IMR-90 (cell line): ENCODE results near the gene CAPNS2. TPM values are rescaled to one million over a fixed set of nuclear protein-coding genes. Genes with fewer than 3 reads are reported as not detected.

Experiments
- ATAC-seq: fragments of 200-7000 bp; cut with Tn5 transposase; 2 replicates; pipeline ENCODE4 v1.9.1; 2020; ENCODE audit warnings: low read depth, mild to moderate bottlenecking, moderate library complexity
- BruUV-seq: library from RNA; stranded (reverse); fragments of 400-500 nt; replicated peaks from 2 replicates; lab custom pipeline; 2021; lab: Mats Ljungman, UMichigan
- CTCF ChIA-PET: fragments of 300-600 bp; formaldehyde crosslinking; extraction: SDS; loops from one replicate; lab custom pipeline; 2021; ENCODE audit warnings: antibody characterized with exemption; lab: Yijun Ruan, JAX
- POLR2A ChIA-PET: fragments of 300-600 bp; sonication (Branson Sonifier 250); formaldehyde crosslinking; loops from one replicate; lab custom pipeline; 2022; ENCODE audit warnings: antibody characterized with exemption; ENCODE audit not compliant: unreplicated experiment; lab: Charles Lee
- DNase-seq: peaks from one replicate; pipeline ENCODE4 v3.0.0; 2013
- H2AFZ ChIP-seq: replicated peaks from 2 replicates; pipeline ENCODE3; 2013; ENCODE audit warnings: low read length, mild to moderate bottlenecking; ENCODE audit not compliant: poor library complexity
- H2AK5ac ChIP-seq: 2 replicates; pipeline ENCODE4 v1.6.1; 2013; ENCODE audit warnings: low read depth, low read length, inconsistent platforms
- H2AK9ac ChIP-seq: replicated peaks from 2 replicates; pipeline ENCODE3; 2013; ENCODE audit warnings: mild to moderate bottlenecking, low read depth, low read length, moderate library complexity; ENCODE audit not compliant: poor library complexity
- H2BK120ac ChIP-seq: 2 replicates; pipeline ENCODE4 v1.6.1; 2013; ENCODE audit warnings: low read depth, low read length, inconsistent platforms
- H2BK15ac ChIP-seq: 3 replicates; pipeline ENCODE4 v1.6.1; 2013; ENCODE audit warnings: low read depth, low read length, inconsistent platforms
- H2BK20ac ChIP-seq: 2 replicates; pipeline ENCODE4 v1.6.1; 2013; ENCODE audit warnings: low read depth, mild to moderate bottlenecking, inconsistent platforms, low read length, moderate library complexity
- H2BK5ac ChIP-seq: 2 replicates; pipeline ENCODE4 v1.6.1; 2013; ENCODE audit warnings: mild to moderate bottlenecking, low read depth, low read length, inconsistent platforms; ENCODE audit not compliant: poor library complexity, severe bottlenecking
- H3K14ac ChIP-seq: replicated peaks from 2 replicates; pipeline ENCODE4 v1.6.1; 2013; ENCODE audit warnings: low read depth, low read length, inconsistent platforms
- H3K18ac ChIP-seq: 2 replicates; pipeline ENCODE4 v1.6.1; 2013; ENCODE audit warnings: low read depth, low read length, control low read depth
- H3K23ac ChIP-seq: 2 replicates; pipeline ENCODE4 v1.6.1; 2013; ENCODE audit warnings: low read depth, low read length, inconsistent platforms
- H3K27ac ChIP-seq: 2 replicates; pipeline ENCODE4 v1.5.1; 2013; ENCODE audit warnings: mild to moderate bottlenecking, control low read depth, low read length; ENCODE audit not compliant: insufficient read depth
- H3K27me3 ChIP-seq: 2 replicates; pipeline ENCODE4 v1.6.1; 2013; ENCODE audit warnings: low read length; ENCODE audit not compliant: control insufficient read depth, insufficient read depth
- H3K36me3 ChIP-seq: 2 replicates; pipeline ENCODE4 v1.6.1; 2013; ENCODE audit warnings: low read length, mixed read lengths; ENCODE audit not compliant: control insufficient read depth, insufficient read depth
- H3K4ac ChIP-seq: 2 replicates; pipeline ENCODE4 v1.6.1; 2013; ENCODE audit warnings: low read depth, low read length, inconsistent platforms
- H3K4me1 ChIP-seq: 2 replicates; pipeline ENCODE4 v1.6.1; 2013; ENCODE audit warnings: low read length, mixed read lengths; ENCODE audit not compliant: control insufficient read depth, insufficient read depth
- H3K4me2 ChIP-seq: 2 replicates; pipeline ENCODE4 v1.6.1; 2013; ENCODE audit warnings: low read depth, mild to moderate bottlenecking, control low read depth, low read length, moderate library complexity
- H3K4me3 ChIP-seq: 2 replicates; pipeline ENCODE4 v1.5.1; 2013; ENCODE audit warnings: low read depth, mild to moderate bottlenecking, control low read depth, low read length, moderate library complexity; ENCODE audit not compliant: insufficient read depth
- H3K56ac ChIP-seq: 2 replicates; pipeline ENCODE4 v1.6.1; 2013; ENCODE audit warnings: low read length, inconsistent platforms; ENCODE audit not compliant: insufficient read depth; ENCODE audit errors: extremely low read depth
- H3K79me1 ChIP-seq, 2 experiments: 2 replicates each; pipeline ENCODE4 v1.6.1; 2013; ENCODE audit warnings: low read length in 2 of 2, inconsistent platforms in 1 of 2, low read depth in 1 of 2
- H3K9ac ChIP-seq: 2 replicates; pipeline ENCODE4 v1.6.1; 2013; ENCODE audit warnings: low read depth, low read length, control low read depth
- H3K9me1 ChIP-seq: 2 replicates; pipeline ENCODE4 v1.6.1; 2013; ENCODE audit warnings: low read length, inconsistent platforms; ENCODE audit not compliant: insufficient read depth
- H3K9me3 ChIP-seq: 2 replicates; pipeline ENCODE4 v1.6.1; 2013; ENCODE audit warnings: low read length; ENCODE audit not compliant: control insufficient read depth, insufficient read depth
- H4K20me1 ChIP-seq: 2 replicates; pipeline ENCODE4 v1.6.1; 2013; ENCODE audit warnings: low read length, inconsistent platforms; ENCODE audit not compliant: insufficient read depth
- H4K5ac ChIP-seq: 2 replicates; pipeline ENCODE4 v1.6.1; 2013; ENCODE audit warnings: mild to moderate bottlenecking, low read depth, low read length, control low read depth
- H4K8ac ChIP-seq, 2 experiments: 2 replicates each; pipeline ENCODE4 v1.6.1; 2013; ENCODE audit warnings: low read depth in 2 of 2, low read length in 2 of 2, control low read depth in 1 of 2, inconsistent platforms in 1 of 2
- H4K91ac ChIP-seq: 2 replicates; pipeline ENCODE4 v1.6.1; 2013; ENCODE audit warnings: low read depth, low read length, inconsistent platforms; ENCODE audit not compliant: insufficient read depth
- BHLHE40 ChIP-seq: fragments of 150-350 bp; IDR thresholded peaks from 2 replicates; pipeline ENCODE4 v1.6.1; 2016; ENCODE audit warnings: mild to moderate bottlenecking, low read depth, low read length
- CEBPB ChIP-seq: IDR thresholded peaks from 2 replicates; pipeline ENCODE4 v1.6.1; 2012; ENCODE audit warnings: low read depth, low read length, improper control_type of control experiment
- FOS ChIP-seq: fragments of 150-350 bp; IDR thresholded peaks from 2 replicates; pipeline ENCODE4 v1.6.1; 2016; ENCODE audit warnings: low read depth, low read length
- MAFK ChIP-seq: IDR thresholded peaks from 2 replicates; pipeline ENCODE4 v1.6.1; 2012; ENCODE audit warnings: low read depth, low read length, improper control_type of control experiment
- MAZ ChIP-seq: IDR thresholded peaks from 2 replicates; pipeline ENCODE4 v1.6.1; 2012; ENCODE audit warnings: low read depth, mild to moderate bottlenecking, low read length, improper control_type of control experiment, moderate library complexity, borderline replicate concordance
- MXI1 ChIP-seq: IDR thresholded peaks from 2 replicates; pipeline ENCODE4 v1.6.1; 2012; ENCODE audit warnings: low read depth, mild to moderate bottlenecking, low read length, moderate library complexity, borderline replicate concordance
- NFE2L2 ChIP-seq: fragments of 150-350 bp; IDR thresholded peaks from 2 replicates; pipeline ENCODE4 v1.6.1; 2016; ENCODE audit warnings: low read depth, mild to moderate bottlenecking, low read length
- RAD21 ChIP-seq: IDR thresholded peaks from 2 replicates; pipeline ENCODE4 v1.6.1; 2012; ENCODE audit warnings: low read length, improper control_type of control experiment
- RCOR1 ChIP-seq: IDR thresholded peaks from 2 replicates; pipeline ENCODE4 v1.6.1; 2012; ENCODE audit warnings: mild to moderate bottlenecking, low read length, improper control_type of control experiment; ENCODE audit not compliant: insufficient replicate concordance
- SMC3 ChIP-seq: fragments of 150-350 bp; IDR thresholded peaks from 2 replicates; pipeline ENCODE4 v1.6.1; 2016; ENCODE audit warnings: low read depth, mild to moderate bottlenecking, antibody characterized with exemption, low read length, moderate library complexity
- WGBS, 2 experiments: methylation state at CpG; one replicate each; pipeline versions ENCODE4 v1.1.5 to v1.1.7; 2013; ENCODE audit warnings: missing lambda C conversion rate in 2 of 2; ENCODE audit not compliant: insufficient read length in 1 of 2; ENCODE audit errors: extremely low coverage in 2 of 2; 5-methylcytosine and 5-hydroxymethylcytosine counted together
- dilution Hi-C: fragments of 300-500 bp; cut with HindIII; formaldehyde crosslinking; loops from one replicate; pipeline ENCODE4 v1.14.3; 2018; ENCODE audit warnings: low sequenced_read_pairs; ENCODE audit not compliant: unreplicated experiment
- in situ Hi-C: fragments of 300-500 bp; cut with MboI; formaldehyde crosslinking; loops from 3 replicates; pipeline ENCODE4 v1.14.3; 2019; ENCODE audit warnings: low sequenced_read_pairs, inconsistent platforms, mixed read lengths
- intact Hi-C: fragments of 100-400 bp; cut with micrococcal nuclease; formaldehyde crosslinking; loops from 2 replicates; pipeline ENCODE4 v1.10.0; 2022
- polyA plus RNA-seq, 3 experiments: library from polyadenylated mRNA; depleted of rRNA; stranded (reverse); fragments of >200 nt; gene quantifications; 2 replicates each; pipeline ENCODE4 v1.2.3, GENCODE V29; 2012; ENCODE audit warnings: low replicate concordance in 1 of 3
- total RNA-seq: library from RNA; depleted of rRNA; stranded (reverse); fragments of >200 nt; gene quantifications from 2 replicates; pipeline ENCODE4 v1.2.3, GENCODE V29; 2012
- TF ChIP-seq, protein P1 (sequence below): conservative IDR thresholded peaks from 2 replicates; pipeline ENCODE4 v1.5.1; 2012; ENCODE audit warnings: mild to moderate bottlenecking, low read depth, low read length, improper control_type of control experiment
- TF ChIP-seq, protein P2 (sequence below): fragments of 150-350 bp; IDR thresholded peaks from 2 replicates; pipeline ENCODE4 v1.6.1; 2016; ENCODE audit warnings: low read depth, mild to moderate bottlenecking, low read length, moderate library complexity, borderline replicate concordance
- TF ChIP-seq, protein P3 (sequence below): fragments of 150-350 bp; IDR thresholded peaks from 2 replicates; pipeline ENCODE4 v1.6.1; 2017; ENCODE audit warnings: mild to moderate bottlenecking, antibody characterized with exemption, low read length, low read depth

Gene CAPNS2
- total and polyA plus RNA-seq, 2 of the 4 experiments (the other 2 are of a cell fraction): 0.09 to 0.72 TPM

DNA sequence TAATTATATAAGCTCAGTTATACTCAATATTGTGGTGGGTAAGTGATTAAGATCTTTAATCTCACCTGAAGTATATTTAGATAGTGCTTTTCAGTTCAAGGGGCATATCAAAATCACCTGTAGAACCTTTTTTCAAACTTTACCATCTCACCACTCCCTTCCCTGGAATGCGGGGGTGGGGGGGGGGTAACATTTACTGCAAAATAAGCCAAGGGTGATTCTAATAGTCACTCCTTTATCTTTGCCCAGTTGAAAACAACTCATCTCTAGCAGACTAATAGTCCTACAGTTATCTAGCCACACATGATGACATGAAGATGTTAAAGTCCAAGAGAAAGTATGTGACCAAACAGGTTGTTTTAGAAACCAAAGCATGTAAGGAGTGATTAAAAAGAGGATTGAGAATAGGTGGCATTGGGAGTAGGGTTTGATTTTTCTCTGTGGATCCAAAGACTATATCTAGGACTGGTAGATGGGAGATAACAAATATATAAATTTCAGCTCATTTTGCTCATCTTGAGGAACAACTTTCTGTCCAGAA lies 36.1 kb upstream of the CAPNS2 start:
- in situ Hi-C loops: no loop called here
- Histone ChIP-seq H2BK5ac (no peak overlapping the region), H4K5ac (no peak overlapping the region), H3K27ac (no peak overlapping the region), H3K36me3 (no peaks in the 10 kb centered on the region; the same call in 1 of the 2 replicates), H2BK20ac (no peak overlapping the region), H3K4me2 (no peak overlapping the region), H3K4ac (no peak overlapping the region), H4K8ac (no peak overlapping the region), H2AK5ac (no peak overlapping the region), H2BK120ac (no peak overlapping the region), H4K20me1 (no peaks in the 10 kb centered on the region), H3K79me1 (no peaks in the 10 kb centered on the region), H3K4me3 (no peak overlapping the region), H3K23ac (no peak overlapping the region), H3K4me1 (no peaks in the 10 kb centered on the region; the same call in 1 of the 2 replicates), H3K9me1 (no peaks in the 10 kb centered on the region), H3K14ac (no peak overlapping the region), H2AK9ac (no peak overlapping the region), H2AFZ (no peak overlapping the region), H3K56ac (no peak overlapping the region), H3K9me3 (no peaks in the 10 kb centered on the region), H3K27me3 (no peaks in the 10 kb centered on the region), H3K18ac (no peak overlapping the region), H2BK15ac (no peak overlapping the region), H4K91ac (no peak overlapping the region), H3K9ac (no peak overlapping the region)
- dilution Hi-C loops: no loop called here
- intact Hi-C loops: no loop called here
- TF ChIP-seq MAZ: no peak
- no peak for TF ChIP-seq MXI1
- TF ChIP-seq, protein P1, sequence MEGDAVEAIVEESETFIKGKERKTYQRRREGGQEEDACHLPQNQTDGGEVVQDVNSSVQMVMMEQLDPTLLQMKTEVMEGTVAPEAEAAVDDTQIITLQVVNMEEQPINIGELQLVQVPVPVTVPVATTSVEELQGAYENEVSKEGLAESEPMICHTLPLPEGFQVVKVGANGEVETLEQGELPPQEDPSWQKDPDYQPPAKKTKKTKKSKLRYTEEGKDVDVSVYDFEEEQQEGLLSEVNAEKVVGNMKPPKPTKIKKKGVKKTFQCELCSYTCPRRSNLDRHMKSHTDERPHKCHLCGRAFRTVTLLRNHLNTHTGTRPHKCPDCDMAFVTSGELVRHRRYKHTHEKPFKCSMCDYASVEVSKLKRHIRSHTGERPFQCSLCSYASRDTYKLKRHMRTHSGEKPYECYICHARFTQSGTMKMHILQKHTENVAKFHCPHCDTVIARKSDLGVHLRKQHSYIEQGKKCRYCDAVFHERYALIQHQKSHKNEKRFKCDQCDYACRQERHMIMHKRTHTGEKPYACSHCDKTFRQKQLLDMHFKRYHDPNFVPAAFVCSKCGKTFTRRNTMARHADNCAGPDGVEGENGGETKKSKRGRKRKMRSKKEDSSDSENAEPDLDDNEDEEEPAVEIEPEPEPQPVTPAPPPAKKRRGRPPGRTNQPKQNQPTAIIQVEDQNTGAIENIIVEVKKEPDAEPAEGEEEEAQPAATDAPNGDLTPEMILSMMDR: no peak
- no peak for TF ChIP-seq FOS
- TF ChIP-seq SMC3: no peak
- TF ChIP-seq, protein P2, sequence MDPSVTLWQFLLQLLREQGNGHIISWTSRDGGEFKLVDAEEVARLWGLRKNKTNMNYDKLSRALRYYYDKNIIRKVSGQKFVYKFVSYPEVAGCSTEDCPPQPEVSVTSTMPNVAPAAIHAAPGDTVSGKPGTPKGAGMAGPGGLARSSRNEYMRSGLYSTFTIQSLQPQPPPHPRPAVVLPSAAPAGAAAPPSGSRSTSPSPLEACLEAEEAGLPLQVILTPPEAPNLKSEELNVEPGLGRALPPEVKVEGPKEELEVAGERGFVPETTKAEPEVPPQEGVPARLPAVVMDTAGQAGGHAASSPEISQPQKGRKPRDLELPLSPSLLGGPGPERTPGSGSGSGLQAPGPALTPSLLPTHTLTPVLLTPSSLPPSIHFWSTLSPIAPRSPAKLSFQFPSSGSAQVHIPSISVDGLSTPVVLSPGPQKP: no peak
- TF ChIP-seq, protein P3, sequence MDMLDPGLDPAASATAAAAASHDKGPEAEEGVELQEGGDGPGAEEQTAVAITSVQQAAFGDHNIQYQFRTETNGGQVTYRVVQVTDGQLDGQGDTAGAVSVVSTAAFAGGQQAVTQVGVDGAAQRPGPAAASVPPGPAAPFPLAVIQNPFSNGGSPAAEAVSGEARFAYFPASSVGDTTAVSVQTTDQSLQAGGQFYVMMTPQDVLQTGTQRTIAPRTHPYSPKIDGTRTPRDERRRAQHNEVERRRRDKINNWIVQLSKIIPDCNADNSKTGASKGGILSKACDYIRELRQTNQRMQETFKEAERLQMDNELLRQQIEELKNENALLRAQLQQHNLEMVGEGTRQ: no peak
- no peak for TF ChIP-seq CEBPB
- no peak for TF ChIP-seq RAD21
- no peak for TF ChIP-seq NFE2L2
- no peak for TF ChIP-seq MAFK
- no peak for TF ChIP-seq BHLHE40
- no peak for TF ChIP-seq RCOR1
- ChIA-PET CTCF (interaction anchor here (0.8 to 1.4 kb wide), 3 partner anchors 16 to 1172 kb away, joined by 3 read pairs; no protein-coding TSS in a partner anchor), POLR2A (no interaction called here)
- no TSS peak for BruUV-seq
- DNase-seq (no peak), ATAC-seq (no peak)
- no CpG with 5 or more reads among the region's 1 CpG for WGBS, 2 experiments
